Ishikawa (cell line): ENCODE results near the gene PATJ.

Source experiments
- CEBPB ChIP-seq: IDR thresholded peaks from 2 replicates; pipeline ENCODE4 v1.6.1; 2012
- CREB1 ChIP-seq: IDR thresholded peaks from 2 replicates; pipeline ENCODE4 v1.6.1; 2012; ENCODE audit warnings: low read depth
- EGR1 ChIP-seq: IDR thresholded peaks from 2 replicates; pipeline ENCODE4 v1.6.1; 2012
- EP300 ChIP-seq: IDR thresholded peaks from 2 replicates; pipeline ENCODE4 v1.6.1; 2012; ENCODE audit warnings: borderline replicate concordance
- FOXM1 ChIP-seq: IDR thresholded peaks from 2 replicates; pipeline ENCODE4 v1.6.1; 2012; ENCODE audit warnings: low read depth, borderline replicate concordance
- NFIC ChIP-seq: IDR thresholded peaks from 2 replicates; pipeline ENCODE4 v1.6.1; 2012
- RAD21 ChIP-seq: IDR thresholded peaks from 2 replicates; pipeline ENCODE4 v1.6.1; 2012; ENCODE audit warnings: low read depth
- REST ChIP-seq: IDR thresholded peaks from 2 replicates; pipeline ENCODE4 v1.6.1; 2012; ENCODE audit warnings: low read depth, mild to moderate bottlenecking
- TAF1 ChIP-seq: IDR thresholded peaks from 2 replicates; pipeline ENCODE4 v1.6.1; 2012; ENCODE audit warnings: low read depth, mild to moderate bottlenecking
- TCF12 ChIP-seq: IDR thresholded peaks from 2 replicates; pipeline ENCODE4 v1.6.1; 2012; ENCODE audit warnings: low read depth
- TEAD4 ChIP-seq: IDR thresholded peaks from 2 replicates; pipeline ENCODE4 v1.6.1; 2012
- USF1 ChIP-seq: IDR thresholded peaks from 2 replicates; pipeline ENCODE4 v1.6.1; 2012
- YY1 ChIP-seq: IDR thresholded peaks from 2 replicates; pipeline ENCODE4 v1.6.1; 2012; ENCODE audit warnings: low read depth
- ZBTB7A ChIP-seq: IDR thresholded peaks from 2 replicates; pipeline ENCODE4 v1.6.1; 2012; ENCODE audit warnings: low read depth
- TF ChIP-seq, protein P1 (sequence below): IDR thresholded peaks from 2 replicates; pipeline ENCODE4 v1.6.1; 2012

Gene PATJ

GRCh38 chr1:61978796-61979195, 236.5 kb downstream of the PATJ start:
- no peak for TF ChIP-seq REST
- TF ChIP-seq CEBPB: no peak
- TF ChIP-seq, protein P1, sequence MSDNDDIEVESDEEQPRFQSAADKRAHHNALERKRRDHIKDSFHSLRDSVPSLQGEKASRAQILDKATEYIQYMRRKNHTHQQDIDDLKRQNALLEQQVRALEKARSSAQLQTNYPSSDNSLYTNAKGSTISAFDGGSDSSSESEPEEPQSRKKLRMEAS: no peak

GRCh38 chr1:61979729-61980128, 237.4 kb downstream of the PATJ start:
- TF ChIP-seq, protein P1: no peak
- no peak for TF ChIP-seq REST
- TF ChIP-seq YY1: no peak
- TF ChIP-seq TEAD4: no peak
- TF ChIP-seq FOXM1: no peak

DNA sequence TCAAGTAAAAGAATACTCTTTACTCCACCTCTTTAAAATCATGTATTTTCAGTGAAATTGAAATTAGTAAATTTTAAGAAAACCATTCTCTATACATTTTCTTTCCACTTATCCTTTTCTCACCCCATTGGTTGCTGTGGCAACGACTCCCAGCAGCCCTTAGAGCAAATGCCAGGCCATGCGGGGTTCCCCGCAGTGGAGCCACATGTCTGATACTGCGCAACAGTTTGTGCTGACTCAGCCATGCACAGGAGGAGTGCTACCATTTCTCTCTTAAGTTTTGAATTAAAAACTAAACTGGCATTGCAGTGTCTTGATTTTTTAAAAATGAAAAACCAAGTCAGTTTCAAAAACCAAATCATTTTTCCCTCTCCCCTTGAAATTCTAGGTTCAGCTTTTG, 238.3 kb downstream of the PATJ start:
- TF ChIP-seq FOXM1 (no peak), CEBPB (no peak), EP300 (no peak), RAD21 (no peak), NFIC (no peak), ZBTB7A (no peak)
- TF ChIP-seq, protein P1: no peak

GRCh38 chr1:61981870-61982660, 239.8 kb downstream of the PATJ start:
- no peak for TF ChIP-seq TCF12
- no peak for TF ChIP-seq USF1
- TF ChIP-seq CREB1: no peak
- TF ChIP-seq YY1: no peak
- TF ChIP-seq EGR1: no peak
- no peak for TF ChIP-seq REST
- TF ChIP-seq CEBPB: no peak
- TF ChIP-seq RAD21: no peak
- no peak for TF ChIP-seq TAF1
- TF ChIP-seq EP300: no peak
- TF ChIP-seq ZBTB7A: no peak
- no peak for TF ChIP-seq FOXM1
- TF ChIP-seq, protein P1: no peak
- TF ChIP-seq TEAD4: no peak

DNA sequence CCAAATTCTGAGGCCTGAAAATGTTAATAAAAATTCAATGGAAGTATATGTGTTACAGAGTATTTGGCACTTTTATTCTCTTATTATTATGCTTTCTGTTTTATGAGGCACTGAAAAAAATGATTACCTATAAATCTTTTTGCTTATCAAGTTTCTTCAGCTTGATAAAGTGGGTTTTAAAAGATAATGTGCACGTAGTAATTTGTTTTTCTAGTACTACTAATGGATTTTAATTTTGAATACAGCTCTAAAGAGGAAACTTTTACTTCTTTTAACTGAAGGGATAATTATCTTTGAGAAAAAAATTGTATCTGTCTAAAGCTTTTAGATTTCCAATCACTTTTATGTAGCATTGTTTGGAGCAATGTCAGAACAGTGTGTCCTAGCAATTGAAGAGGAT, 241.0 kb downstream of the PATJ start:
- TF ChIP-seq ZBTB7A (no peak), NFIC (no peak), RAD21 (no peak), EP300 (no peak), REST (no peak), FOXM1 (no peak), USF1 (no peak), YY1 (no peak), CREB1 (no peak), TCF12 (no peak), TAF1 (no peak), CEBPB (no peak), EGR1 (no peak), TEAD4 (no peak)
- TF ChIP-seq, protein P1: no peak
